GM19025 (cell line): ENCODE measurements around the gene KRTCAP3.
"Not testable (repeated sequence)": the region's sequence is repeated elsewhere in the genome, so short reads cannot be mapped to it uniquely, and the experiment has no call there.

Experiments
- ATAC-seq: cut with Tn5 transposase; IDR thresholded peaks from one replicate; pipeline ENCODE4 v1.9.1; 2021; ENCODE audit warnings: mild to moderate bottlenecking, low read depth, moderate library complexity; ENCODE audit not compliant: unreplicated experiment

Gene KRTCAP3, protein sequence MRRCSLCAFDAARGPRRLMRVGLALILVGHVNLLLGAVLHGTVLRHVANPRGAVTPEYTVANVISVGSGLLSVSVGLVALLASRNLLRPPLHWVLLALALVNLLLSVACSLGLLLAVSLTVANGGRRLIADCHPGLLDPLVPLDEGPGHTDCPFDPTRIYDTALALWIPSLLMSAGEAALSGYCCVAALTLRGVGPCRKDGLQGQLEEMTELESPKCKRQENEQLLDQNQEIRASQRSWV

DNA sequence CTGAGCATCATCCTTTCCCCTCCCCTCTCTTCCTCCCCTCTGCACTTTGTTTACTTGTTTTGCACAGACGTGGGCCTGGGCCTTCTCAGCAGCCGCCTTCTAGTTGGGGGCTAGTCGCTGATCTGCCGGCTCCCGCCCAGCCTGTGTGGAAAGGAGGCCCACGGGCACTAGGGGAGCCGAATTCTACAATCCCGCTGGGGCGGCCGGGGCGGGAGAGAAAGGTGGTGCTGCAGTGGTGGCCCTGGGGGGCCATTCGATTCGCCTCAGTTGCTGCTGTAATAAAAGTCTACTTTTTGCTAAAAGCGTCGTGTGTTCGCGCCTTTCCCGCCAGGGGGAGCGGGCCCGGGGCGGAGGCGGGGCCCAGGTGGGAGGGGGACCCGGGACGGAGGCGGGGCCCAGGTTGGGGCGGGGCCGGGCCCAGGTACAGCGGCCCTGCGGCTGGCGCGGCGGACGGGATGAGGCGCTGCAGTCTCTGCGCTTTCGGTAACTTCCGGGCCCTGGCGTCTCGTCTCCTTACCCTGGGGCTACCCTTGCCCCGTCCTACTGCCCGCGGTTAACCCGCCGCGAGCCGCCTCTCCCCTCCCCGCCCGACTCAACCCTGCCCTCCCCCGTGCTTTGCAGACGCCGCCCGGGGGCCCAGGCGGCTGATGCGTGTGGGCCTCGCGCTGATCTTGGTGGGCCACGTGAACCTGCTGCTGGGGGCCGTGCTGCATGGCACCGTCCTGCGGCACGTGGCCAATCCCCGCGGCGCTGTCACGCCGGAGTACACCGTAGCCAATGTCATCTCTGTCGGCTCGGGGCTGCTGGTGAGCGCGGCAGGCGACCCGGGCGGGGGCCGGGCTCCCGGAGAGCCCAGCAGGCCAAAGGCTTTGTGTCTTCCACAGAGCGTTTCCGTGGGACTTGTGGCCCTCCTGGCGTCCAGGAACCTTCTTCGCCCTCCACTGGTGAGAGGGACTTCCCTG, at the start of gene KRTCAP3:
Gene KRTCAP3, plus strand, starts transcription at position 424 of the 962 bp plus-strand sequence. Its CDS starts 32 bp downstream, at position 456.
- peak; percentile 53 for ATAC-seq

DNA sequence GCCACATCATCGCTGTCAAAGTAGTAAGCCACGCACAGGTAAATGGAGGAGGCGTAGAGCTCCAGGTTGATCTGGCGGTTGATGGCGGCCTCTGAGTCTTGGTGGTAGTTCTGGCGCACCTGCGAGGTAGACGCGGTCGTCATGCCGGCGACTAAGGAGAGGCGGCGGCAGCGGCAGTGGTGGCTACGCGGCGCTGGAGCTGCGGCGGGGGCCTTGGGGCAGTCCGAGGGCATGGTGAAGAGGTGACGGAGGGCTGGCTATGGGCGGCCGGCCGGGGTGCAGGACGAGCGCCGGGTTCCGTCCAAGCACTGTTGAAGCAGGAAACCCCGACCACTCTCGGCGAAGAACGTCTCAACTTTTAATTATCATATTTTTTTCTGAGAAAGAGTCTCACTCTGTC, 49.0 kb upstream of the KRTCAP3 start:
- ATAC-seq = no peak

DNA sequence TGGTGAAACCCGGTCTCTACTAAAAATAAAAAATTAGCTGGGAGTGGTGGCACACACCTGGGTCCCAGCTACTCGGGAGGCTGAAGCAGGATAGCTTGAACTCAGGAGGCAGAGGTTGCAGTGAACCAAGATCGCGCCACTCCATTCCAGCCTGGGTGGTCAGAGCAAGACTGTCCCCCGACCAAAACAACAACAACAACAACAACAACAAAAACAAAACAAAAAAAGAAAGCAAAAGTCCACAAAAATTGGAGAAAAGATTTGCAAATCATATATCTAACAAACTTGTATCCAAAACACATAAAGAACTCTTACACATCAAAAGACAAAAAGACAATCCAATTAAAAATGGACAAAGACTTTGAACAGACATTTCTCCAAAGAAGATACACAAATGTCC, 43.2 kb upstream of the KRTCAP3 start:
- ATAC-seq = no peak

DNA sequence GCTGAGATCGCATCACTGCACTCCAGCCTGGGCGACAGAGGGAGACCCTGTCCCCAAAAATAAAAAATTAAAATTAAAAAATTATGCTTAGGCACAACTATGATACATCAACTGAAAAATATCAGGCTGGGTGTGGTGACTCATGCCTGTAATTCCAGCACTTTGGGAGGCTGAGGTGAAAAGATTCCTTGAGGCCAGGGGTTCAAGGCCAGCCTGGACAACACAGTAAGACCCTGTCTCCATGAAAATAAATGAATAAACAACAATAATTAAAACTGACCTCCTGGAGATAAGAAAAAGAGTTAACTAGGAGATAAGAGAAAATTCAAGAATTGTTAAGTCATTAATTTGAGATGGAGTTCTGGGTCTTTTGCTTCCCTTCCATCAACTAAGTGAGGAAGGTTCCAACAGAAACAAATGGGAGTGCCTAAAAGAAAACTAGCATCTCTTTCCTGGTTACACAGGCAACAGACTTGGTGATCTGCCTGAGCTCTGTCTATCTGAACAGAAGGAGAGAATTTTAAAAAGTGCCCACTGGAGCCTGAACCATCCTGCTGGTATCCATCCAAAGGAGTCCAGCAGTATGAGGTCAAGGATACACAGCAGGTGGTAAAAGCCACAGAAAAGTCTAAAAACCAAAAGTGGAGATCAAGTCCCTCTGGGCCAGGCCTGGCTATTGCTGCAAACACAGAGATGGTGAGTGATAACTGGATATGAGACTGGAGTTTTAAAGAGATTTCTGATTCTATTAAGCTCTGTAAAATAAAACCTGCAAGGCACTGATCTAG, 41.6 kb upstream of the KRTCAP3 start:
- ATAC-seq = no peak

DNA sequence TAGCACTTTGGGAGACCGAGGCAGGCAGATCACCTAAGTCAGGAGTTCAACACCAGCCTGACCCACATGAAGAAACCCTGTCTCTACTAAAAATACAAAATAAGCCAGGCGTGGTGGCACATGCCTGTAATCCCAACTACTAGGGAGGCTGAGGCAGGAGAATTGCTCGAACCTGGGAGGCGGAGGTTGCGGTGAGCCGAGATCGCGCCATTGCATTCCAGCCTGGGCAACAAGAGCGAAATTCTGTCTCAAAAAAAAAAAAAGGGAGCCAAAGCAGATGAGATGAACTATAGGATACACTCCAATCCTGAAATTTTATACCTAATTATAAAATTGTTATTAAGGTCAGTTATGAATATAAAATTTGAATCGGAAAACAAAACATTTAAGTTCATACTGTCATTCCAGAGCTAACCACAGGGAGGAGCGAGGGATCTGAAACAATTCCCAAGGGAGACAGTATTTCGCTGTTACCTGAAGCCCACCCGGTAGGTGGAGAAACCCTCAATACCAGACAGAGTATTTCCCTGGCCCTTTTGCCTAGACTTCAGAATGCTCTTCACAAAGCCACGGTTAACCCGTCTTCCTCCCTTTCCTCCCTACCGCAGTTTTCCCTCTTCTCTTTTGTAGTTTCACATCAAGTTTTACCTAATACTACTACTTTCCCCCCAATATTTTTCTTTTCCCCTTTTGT, 34.2 kb upstream of the KRTCAP3 start:
- ATAC-seq = no peak

DNA sequence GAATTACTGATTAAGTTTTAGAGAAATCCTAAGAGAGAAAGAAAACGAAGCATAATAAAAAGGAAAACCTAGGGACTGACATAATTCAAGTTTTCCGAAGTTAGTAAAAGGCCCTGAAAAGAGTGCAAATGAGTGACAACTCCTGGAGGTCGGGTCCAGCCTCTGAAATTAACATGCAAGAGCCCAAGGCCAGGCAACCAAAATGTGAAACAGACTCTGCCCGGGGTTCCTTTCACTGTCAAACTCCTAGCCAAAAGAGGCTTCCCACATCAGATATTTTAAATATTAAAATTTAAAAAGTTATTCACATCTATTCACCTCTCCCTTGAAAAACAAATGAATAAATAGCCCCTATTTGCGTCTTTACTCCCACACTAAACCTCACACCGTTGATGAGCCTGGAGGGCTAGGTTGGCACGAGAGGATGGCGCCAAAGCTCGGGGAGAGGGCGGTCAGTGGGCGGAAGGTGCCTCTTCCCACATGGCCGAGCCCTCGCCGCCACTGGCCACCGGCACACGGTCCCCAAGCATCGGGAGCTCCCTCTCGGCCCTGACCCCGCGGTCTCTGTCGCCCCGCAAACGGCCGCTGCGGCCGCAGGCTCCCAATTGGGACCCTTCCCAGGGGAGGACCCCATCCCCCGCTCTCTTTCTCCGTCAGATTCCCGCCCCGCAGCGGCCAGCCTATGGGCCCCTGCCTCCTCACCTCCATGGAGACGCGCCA, 33.4 kb upstream of the KRTCAP3 start:
- peak; percentile 11 for ATAC-seq

DNA sequence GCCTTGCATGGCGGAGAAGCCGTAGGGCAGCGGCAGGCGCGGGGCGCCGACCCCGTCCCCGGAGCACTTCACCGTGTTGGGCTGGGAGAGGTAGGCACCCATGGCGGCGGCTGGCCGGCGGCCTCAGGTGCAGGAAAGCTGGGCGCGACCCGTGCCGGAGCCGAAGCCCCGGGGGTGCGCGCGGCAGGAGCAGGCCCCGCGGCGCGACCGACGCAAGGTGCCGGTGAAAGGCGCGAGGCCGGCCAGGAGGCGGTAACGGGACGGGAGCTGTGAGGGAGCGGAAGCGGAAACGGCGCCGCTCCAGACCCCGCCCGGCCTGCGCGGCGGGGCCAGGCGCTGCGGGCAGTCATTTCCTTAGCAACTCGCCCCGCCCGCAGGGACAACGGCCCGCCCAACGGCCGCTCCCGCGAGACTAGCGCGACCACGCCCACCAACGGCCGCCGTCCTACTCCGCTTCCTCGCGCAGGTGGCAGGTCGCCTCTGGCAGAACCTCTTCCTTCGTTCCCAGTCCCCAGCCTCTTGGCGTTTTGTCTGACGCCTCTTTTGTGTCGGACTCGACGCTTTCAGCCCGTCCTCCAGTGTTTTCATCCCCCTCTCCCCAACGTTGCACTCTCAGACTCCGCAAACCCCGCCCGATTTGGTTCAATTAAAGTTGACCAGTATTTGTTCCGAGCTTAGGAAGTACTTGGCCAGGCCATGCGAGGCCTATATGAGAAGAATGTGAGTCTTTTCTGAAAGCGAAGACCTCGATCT, 32.7 kb upstream of the KRTCAP3 start, which contains the start of gene PPM1G:
Gene PPM1G, minus strand, starts transcription at position 271 of the 753 bp plus-strand sequence. Its CDS starts 169 bp downstream, at position 102.
- ATAC-seq = peak; percentile 93

DNA sequence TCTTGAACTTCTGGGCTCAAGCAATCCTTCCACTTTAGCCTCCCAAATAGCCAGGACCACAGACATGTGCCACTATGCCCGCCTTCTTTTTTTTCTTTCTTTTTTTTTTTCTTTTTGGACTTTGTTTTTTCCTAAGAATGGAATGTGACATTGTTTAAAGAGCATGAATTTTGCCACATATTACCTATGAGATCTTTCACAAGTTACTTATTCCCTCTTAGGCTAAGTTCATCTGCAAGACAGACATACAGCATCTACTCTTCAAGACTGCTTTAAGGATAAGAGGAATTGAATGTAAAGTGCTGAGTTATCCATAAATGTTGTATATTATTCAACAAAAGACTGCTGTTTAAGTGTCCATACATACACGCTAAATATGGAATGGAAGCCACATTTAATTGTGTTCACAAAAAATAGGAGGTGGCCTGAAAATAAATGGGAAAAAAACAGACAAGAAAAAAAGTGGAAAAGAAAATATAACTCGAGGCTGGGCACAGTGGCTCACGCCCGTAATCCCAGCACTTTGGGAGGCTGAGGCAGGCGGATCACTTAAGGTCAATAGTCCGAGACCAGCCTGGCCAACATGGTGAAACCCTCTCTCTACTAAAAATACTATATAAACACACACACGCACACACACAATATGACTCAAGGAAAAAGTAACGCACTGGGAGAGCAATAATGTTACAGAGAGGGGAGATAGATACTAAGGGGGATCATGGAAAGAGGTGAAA, 29.6 kb upstream of the KRTCAP3 start:
- ATAC-seq = no peak

DNA sequence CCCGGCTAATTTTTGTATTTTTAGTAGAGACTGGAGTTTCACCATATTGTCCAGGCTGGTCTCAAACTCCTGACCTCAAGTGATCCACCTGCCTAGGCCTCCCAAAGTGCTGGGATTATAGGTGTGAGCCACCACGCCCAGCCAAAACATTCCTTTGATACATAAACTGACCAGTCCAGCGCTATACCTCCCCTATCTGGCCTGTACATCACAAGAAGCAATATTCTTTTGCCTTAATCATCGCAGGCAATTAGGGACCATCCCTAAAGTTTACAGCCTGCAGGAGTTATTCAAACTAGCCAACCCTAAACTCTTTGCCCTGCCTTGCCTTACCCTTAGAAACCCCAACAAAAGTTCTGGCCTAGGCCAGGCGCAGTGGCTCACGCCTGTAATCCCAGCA, 26.0 kb upstream of the KRTCAP3 start:
- ATAC-seq = no peak

DNA sequence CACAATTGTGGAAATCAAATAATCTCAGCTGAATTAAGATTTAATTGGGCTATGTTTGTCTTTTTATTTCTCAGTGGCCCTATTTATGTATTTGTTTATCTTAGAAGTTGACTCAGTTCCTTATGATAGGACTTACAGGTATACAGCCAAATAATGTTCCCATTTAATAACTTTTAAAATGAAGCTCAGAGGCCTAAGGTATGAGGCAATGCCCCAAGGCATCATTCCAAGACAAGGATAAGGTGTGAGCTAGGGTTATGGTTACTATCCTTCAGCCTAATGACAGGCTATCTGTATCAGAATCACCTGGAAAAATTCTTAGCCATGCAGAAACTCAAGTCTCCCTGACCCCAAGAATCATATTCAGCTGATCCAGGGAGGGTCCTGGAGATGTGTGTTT, 21.2 kb upstream of the KRTCAP3 start:
- ATAC-seq = no peak

DNA sequence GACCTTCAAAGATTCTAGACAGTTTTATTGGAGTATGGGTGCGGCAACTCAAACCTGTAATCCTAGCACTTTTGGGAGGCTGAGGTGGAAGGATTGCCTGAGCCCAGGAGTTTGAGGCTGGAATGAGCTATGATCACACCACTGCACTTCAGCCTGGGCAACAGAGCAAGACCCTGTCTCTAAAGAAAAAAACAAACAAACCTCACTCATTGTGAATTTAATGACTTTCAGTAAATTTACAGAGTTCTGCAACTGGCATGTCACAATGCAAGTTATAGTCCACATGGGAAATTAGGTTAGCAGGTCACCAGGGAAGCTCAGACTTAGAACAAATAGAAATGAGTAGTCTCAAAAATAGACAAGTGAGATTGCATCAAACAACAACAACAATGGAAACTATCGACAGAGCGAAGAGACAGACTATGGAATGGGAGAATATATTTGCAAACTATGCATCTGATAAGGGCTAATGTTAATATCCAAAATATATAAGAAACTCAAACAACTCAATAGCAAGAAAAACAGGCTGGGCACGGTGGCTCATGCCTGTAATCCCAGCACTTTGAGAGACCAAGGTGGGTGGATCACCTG, 20.4 kb upstream of the KRTCAP3 start:
- no peak for ATAC-seq

DNA sequence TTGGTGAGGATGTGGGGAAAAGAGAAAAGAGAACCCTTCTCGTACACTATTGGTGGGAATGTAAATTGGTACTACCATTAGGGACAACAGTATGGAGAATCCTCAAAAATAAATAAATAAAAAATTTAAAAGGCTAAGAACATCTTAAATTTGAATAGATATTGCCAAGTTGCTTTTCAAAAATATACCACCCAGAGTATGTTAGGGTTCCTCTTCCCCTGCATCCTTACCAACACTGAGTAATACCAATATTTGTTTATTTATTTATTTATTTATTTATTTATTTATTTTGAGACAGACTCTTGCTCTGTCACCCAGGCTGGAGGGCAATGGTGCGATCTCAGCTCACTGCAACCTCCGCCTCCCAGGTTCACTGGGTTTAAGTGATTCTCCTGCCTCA, 19.2 kb upstream of the KRTCAP3 start:
- ATAC-seq = no peak

DNA sequence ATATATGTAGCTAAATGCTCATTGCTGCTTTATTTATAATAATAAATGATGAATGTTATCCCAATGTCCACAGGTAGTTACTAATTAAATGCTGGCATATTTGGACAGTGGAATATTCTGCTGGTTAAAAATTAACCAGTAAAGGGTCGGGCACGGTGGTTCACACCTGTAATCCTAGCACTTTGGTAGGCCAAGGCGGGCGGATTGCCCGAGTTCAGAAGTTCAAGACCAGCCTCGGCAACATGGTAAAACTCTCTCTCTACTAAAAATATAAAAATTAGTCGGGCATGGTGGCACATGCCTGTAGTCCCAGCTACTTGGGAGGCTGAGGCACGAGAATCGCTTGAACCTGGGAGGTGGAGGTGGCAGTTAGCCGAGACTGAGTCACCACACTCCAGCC, 17.1 kb upstream of the KRTCAP3 start:
- ATAC-seq = not testable (repeated sequence)

DNA sequence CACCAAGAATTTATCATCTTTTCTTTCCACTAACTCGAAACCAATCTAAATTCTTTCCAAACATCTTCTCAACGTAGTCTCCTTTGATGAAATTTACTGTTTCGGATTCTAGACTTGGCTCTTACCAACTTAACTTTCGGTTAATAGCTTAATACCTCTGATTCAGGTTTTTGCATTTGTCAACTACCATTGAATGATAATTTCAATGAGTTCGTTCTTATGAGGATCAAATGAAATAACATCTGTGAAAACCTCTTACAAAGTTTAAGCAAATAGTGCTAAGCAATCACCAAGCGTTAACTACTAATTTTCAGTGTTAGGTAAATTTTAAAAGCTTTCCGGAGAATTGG, 14.3 kb upstream of the KRTCAP3 start:
- ATAC-seq = no peak

DNA sequence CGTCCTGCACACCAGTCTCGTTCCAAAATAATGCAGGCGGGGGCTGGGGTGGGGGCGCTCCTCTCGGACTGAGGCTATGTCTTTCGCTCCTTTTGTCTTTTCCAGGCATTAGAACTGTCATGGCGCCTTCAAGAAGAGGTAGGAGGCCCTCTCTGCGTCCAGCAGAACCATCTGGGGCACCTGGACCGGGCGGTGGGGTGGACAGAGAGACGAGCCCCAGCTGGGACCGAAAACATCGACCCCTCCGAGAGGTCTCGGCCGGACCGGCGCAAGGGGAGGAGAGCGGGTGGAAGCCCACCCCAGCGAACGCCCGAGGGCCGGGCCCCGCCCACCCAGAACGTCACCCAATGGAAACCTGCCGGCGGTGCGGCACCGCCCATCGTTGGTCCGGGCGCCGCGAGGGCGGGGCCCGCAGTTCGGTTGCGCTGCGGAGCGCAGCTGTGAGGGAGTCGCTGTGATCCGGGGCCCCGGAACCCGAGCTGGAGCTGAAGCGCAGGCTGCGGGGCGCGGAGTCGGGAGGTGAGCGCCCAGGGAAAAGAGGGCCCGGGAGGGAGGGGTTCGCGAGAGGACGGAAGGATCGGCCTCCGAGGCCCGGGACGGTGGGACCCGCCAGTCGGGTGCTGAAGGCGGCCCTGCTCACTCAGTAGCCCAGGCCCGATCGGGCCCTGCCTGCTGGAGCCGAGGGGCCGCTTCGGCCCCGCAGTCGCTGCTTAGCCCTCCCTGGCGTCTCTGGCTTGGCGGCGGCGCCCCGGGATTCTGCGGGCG, 13.8 kb upstream of the KRTCAP3 start, which contains the start of gene NRBP1:
Gene NRBP1, plus strand, starts transcription at position 419 of the 765 bp plus-strand sequence. CDS start 4,643 bp downstream, outside the sequence.
- peak; percentile 86 for ATAC-seq

DNA sequence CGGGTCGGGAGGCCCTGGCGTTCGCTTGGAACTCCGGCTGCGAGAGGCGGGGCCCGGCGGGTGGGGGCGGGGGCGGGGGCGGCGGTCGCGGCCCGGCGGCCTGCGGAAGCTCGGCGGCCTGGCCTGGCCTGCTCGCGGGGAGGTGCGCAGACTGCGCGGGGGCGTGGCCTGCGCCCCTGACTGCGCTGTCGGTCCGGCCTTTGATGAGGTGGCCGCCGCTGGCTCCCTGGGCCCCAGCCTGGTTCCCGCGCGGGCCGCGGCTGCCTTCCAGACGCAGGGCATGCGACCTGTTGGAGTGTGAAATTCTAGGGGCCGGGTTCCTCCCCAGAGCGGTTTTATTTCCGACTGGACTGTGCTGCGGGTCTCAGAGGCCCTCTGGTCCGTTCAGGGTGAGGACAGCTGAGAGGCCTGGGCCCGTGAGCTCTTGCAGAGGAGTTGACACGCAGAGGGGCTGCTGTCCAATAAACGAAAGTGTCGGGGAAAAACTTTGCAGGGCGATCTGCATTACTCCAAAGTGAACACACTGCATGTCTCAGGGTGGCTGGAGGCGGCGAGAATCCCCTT, 13.1 kb upstream of the KRTCAP3 start:
- ATAC-seq = peak; percentile 58

DNA sequence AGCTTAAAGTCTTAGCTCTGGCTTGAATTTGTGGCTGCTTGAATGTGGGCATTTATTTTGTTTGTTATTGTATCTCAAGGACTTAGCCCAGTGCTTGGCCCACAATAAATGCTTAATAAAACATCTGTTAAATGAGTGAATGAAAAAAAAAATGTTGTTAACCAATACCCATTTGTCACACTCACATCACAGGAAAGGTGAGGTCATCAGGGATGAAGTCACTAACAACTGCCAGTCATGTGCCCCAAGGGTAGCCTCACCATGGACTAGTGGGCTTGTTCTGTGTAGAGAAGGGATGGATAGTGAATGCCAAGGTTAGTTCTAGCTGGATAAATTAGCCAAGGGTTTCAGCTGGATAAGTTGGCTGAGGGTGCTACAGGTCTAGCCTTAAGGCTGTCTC, 10.8 kb upstream of the KRTCAP3 start:
- no peak for ATAC-seq
